Epithelial cell of alveolus of lung (primary cell): ENCODE data around the gene UNC45A. TPM values are rescaled to one million over a fixed set of nuclear protein-coding genes. Genes with fewer than 3 reads are reported as not detected.

Experiments
- total RNA-seq: library from RNA; depleted of rRNA; stranded (reverse); fragments of >200 nt; gene quantifications from 2 replicates; pipeline ENCODE4 v1.2.1, GENCODE V29; 2015

Gene UNC45A, protein sequence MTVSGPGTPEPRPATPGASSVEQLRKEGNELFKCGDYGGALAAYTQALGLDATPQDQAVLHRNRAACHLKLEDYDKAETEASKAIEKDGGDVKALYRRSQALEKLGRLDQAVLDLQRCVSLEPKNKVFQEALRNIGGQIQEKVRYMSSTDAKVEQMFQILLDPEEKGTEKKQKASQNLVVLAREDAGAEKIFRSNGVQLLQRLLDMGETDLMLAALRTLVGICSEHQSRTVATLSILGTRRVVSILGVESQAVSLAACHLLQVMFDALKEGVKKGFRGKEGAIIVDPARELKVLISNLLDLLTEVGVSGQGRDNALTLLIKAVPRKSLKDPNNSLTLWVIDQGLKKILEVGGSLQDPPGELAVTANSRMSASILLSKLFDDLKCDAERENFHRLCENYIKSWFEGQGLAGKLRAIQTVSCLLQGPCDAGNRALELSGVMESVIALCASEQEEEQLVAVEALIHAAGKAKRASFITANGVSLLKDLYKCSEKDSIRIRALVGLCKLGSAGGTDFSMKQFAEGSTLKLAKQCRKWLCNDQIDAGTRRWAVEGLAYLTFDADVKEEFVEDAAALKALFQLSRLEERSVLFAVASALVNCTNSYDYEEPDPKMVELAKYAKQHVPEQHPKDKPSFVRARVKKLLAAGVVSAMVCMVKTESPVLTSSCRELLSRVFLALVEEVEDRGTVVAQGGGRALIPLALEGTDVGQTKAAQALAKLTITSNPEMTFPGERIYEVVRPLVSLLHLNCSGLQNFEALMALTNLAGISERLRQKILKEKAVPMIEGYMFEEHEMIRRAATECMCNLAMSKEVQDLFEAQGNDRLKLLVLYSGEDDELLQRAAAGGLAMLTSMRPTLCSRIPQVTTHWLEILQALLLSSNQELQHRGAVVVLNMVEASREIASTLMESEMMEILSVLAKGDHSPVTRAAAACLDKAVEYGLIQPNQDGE
- total RNA-seq = 38.3 and 43.2 TPM in 2 replicates

DNA sequence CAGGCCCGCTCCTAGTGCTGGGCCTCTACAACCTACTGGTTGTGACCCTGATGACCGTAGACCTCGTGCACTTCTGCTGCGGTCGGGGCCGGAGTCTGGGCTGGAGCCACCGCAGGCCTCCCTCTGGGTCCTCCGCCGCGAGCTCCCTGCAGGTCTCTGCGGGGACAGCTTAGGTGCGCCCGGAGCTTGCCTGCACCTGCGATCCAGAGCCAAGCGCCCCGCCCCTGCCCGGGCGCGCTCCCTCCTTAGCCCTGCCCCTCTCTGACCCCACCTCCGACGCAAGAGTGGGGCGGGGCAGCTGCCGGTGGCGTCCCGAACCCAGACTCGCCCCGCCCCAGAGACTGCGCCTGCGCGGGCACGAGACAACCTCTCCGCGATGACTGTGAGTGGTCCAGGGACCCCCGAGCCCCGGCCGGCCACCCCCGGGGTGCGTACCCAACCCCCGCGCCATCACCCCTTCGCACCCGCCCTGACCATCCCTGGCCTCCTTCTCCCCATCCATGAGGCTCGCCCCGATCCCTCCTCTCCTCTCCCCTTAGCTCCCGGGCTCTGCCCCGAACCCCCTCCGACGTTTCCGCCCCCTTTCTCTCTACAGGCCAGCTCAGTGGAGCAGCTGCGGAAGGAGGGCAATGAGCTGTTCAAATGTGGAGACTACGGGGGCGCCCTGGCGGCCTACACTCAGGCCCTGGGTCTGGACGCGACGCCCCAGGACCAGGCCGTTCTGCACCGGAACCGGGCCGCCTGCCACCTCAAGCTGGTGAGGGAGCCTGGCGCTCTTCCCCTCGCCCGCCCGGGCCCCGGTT is at the start of gene UNC45A:
TSS of gene UNC45A (plus strand) at position 337 of the 803 bp plus-strand sequence. CDS start at position 377, 40 bp downstream.

DNA sequence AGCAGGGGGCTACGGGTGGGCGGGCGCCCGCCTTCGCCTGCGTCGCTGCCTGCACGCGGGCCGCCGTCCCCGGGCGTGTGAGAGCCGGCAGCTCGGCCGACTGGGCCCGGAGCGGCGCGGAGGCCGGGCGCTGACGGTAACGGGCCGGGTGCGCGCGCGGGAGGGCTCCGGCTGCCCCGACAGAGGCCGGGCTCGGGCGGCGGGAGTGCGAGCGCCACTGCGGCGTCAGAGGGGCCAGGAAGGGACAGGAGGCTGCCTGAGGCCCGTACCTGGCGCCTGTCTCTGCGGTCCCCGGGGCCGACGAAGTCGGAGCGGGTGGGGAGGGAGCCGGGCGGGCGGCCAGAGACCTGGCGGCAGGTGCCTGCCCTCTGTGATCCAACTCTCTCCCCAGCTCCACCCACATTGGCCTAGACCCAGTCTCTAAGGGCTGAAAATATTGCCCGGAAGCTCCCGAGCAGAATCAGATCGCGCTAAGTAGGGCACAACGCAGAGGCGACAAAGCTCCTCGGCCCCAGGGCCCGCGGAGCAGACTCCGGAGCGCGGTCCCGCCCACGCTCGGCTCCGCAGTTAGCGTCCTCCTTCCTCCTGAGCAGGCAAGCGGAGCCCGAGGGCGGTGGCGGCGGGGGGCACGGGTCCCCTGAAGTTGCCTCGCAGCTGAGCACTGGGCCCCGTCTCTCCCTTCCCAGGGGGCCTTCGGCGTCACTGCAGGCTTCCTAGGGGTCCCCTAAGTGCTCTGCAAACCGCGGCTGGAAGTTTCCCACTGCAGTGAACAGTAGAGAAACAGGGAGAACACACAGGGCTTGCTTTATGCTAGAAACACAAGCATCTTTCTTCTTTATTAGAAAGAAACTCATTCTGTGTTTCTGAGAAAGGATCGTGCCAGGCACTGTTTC is 32.0 kb upstream of the UNC45A start, which contains the start of gene MAN2A2:
TSS of gene MAN2A2 (plus strand) at position 463 of the 893 bp plus-strand sequence. CDS start 906 bp downstream, outside the sequence.

DNA sequence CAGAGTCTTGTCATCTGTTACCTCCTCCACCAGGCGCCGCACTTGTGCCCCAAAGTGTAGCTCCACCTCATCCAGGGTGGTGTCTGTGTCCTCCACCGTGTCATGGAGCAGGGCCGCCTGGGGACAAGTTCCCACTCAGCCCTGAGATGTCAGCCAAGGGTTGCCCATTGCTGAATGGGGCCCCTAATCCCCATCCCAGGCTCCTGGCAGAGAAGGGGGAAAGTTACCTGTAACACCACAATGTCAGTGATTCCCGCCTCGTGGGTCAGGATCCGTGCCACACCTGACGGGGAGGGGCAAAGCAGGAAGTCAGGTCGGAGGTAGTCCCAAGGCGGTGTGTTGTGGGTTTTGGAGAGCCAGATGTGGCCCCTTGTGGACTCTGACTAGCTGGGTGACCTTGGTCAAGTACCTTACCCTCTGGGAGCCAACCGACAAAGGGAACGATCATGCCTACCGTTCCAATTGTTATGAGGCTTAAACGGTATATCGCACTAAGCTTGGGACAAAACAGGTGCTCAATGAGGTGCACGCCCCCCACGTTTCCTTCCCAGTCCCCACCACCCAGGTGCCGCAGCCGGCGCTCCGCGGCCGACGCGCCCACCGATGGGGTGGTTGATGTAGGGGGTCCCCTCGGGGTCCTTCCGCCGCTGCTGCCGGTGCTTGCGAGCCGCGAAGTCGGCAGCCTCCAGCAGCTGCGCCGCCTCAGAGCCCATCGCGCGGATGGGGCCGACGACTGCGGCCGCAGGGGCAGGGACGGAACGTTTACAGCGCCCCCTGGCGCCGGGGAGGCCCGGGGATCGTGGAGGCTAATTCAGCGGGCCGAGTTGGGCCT is 3.0 kb upstream of the UNC45A start, which contains the start of gene HDDC3:
TSS of gene HDDC3 (minus strand) at position 722 of the 832 bp plus-strand sequence. CDS start at position 713, 9 bp downstream.

DNA sequence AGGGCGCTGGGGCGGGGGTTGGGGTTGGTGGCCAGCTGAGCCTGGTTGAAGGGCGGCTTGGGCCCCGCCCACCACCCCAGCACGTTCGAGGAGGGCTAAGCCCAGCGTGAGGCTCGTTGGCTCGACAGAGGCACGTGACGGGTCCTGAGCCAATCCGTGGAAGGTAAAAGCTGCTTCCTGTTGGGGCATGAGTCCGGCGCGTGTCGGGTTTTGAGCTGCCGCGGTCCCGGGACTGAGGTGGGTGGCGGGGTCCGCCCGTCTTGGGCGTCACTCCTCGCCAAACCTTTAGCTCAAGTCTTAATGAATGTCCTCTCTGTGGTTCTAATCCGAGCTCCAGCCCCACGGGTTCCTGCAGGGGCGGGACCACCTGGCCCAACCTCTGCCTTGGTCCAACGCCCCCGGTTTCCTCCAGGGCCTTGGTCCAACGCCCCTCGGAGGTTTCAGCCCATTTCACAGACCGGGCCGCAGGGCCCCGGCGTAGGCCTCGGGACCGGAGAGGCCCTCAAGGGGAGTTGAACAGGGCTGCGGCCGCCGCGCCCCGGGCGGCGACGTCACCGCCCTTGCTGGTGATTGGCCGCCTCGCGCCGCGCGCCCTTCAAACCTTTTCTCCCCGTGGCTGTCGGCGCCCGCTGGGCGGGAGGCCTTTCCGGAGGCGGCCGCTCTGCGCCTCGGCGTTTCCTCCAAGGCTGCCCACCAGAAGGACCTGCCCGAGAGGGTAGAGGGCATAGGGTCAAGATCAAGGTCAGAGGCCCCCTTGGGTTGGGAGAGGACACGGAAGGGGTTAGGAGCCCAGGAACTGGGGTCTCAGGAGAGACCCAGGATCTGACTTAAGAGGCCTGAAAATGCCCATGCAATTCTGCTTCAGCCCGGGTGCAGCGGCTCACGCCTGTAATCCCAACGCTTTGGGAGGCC is 19.9 kb downstream of the UNC45A start, which contains the start of gene RCCD1:
TSS of gene RCCD1 (plus strand) at position 173 of the 912 bp plus-strand sequence. CDS start 1,851 bp downstream, outside the sequence.

DNA sequence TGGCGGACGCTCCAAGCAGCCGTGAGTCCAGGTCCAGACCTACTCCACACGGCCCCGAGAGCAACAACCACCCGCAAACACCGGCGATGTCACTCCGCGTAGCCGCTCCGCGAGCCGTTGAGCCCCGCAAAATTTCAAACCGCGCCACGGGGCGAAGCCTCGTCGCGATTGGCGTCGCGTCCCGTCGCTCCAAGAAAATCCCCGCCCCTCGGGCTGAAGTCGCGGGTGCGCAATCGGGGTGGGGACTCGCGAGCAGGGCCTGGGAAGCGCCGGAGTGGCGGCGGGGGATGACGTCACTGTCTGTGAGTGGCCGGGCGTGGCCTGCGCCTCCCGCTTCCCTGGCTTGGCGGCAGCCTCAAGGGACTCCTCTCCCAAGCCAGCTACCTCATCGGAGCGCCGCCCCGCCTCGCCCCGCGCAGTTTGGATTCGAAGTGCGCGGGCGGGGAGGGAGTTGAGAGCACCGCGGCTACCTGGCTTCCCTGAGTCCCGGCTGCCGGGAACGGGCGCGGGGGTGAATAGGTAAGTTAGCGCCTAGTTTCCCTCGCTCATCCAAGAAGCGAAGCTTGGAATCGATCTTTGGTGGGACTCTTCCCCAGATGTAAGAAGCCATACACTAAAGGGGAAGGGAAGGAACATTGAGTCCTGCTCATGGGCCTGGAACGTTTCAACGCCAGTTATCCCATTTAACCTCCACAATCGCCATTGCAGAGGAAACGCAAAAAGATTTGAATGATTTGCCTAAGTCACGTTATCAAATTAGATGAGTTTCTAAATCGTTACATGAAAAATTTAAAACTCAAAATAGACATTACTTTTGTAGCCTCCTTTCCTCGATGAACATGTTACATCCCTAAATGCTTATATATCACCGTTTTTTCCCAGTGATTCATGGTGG is 59.6 kb downstream of the UNC45A start, which contains the start of gene PRC1:
TSS of gene PRC1 (minus strand) at position 119 of the 895 bp plus-strand sequence. CDS start at position 1, 118 bp downstream.

Other genes with a start within 250 kb of the UNC45A start
- 1.6 and 4.4 TPM in 2 replicates for gene BLM, start 217.9 kb upstream of the UNC45A start, total RNA-seq
- gene FURIN, start 66.7 kb upstream of the UNC45A start, total RNA-seq = 72.6 and 84.4 TPM in 2 replicates
- gene FES, start 50.8 kb upstream of the UNC45A start, total RNA-seq = 16.2 and 22.8 TPM in 2 replicates
- gene MAN2A2, start 32.0 kb upstream of the UNC45A start, total RNA-seq = 7.4 and 28.7 TPM in 2 replicates
- 20.8 and 26.5 TPM in 2 replicates for gene HDDC3, start 2.7 kb upstream of the UNC45A start, total RNA-seq
- gene RCCD1, start 19.6 kb downstream of the UNC45A start, total RNA-seq = 20.8 and 23.5 TPM in 2 replicates
- gene PRC1, start 59.2 kb downstream of the UNC45A start, total RNA-seq = 55.7 and 93.7 TPM in 2 replicates
- gene VPS33B, start 87.3 kb downstream of the UNC45A start, total RNA-seq = 10.9 and 16.6 TPM in 2 replicates
- 0.13 TPM in 1 of 2 replicates, not detected in the other for gene SV2B, start 165.0 kb downstream of the UNC45A start, total RNA-seq